ENCODE measurements around the gene FURIN.
"Not testable (repeated sequence)": the region's sequence is repeated elsewhere in the genome, so short reads cannot be mapped to it uniquely, and the experiment has no call there.

The FURIN gene

GRCh38 chr15:90868261-90868689, at the start of gene FURIN:
Gene FURIN (plus strand): TSS chr15:90868588. CDS start chr15:90875741, 7,153 bp downstream.
- no peak for DNase-seq

GRCh38 chr15:90819390-90819789, 49.0 kb upstream of the FURIN start:
- no peak for DNase-seq

GRCh38 chr15:90819850-90820249, 48.5 kb upstream of the FURIN start:
- DNase-seq: no peak

- DNase-seq: no peak
These were observed 47.9 kb upstream of the FURIN start for GRCh38 chr15:90820481-90820880.

- DNase-seq: no peak
These were observed 46.0 kb upstream of the FURIN start for GRCh38 chr15:90822204-90822955.

GRCh38 chr15:90823455-90823974, 44.9 kb upstream of the FURIN start:
- DNase-seq: no peak

- not testable (repeated sequence) for DNase-seq
These were observed 43.1 kb upstream of the FURIN start for GRCh38 chr15:90825115-90825899.

GRCh38 chr15:90826206-90826885, 42.0 kb upstream of the FURIN start:
- DNase-seq: not testable (repeated sequence)

- no peak for DNase-seq
These were observed 41.4 kb upstream of the FURIN start for GRCh38 chr15:90826886-90827435.

GRCh38 chr15:90828111-90828510, 40.3 kb upstream of the FURIN start:
- DNase-seq: no peak

- DNase-seq: no peak
These were observed 39.3 kb upstream of the FURIN start for GRCh38 chr15:90829126-90829525.

GRCh38 chr15:90829942-90830440, 38.4 kb upstream of the FURIN start:
- peak; percentile 37 to 52 for DNase-seq

- no peak for DNase-seq
These were observed 33.8 kb upstream of the FURIN start for GRCh38 chr15:90834626-90835025.

- no peak for DNase-seq
These were observed 32.0 kb upstream of the FURIN start for GRCh38 chr15:90836296-90836871.

- DNase-seq: no peak
These were observed 31.3 kb upstream of the FURIN start for GRCh38 chr15:90837094-90837493.

GRCh38 chr15:90838139-90838538, 30.2 kb upstream of the FURIN start:
- DNase-seq: peak in 1 of 2 donors; percentile 89

- DNase-seq: no peak
These were observed 29.8 kb upstream of the FURIN start for GRCh38 chr15:90838544-90838943.

- DNase-seq: peak; percentile 50 to 64
These were observed 29.0 kb upstream of the FURIN start for GRCh38 chr15:90839187-90840071.

- DNase-seq: no peak
These were observed 28.1 kb upstream of the FURIN start for GRCh38 chr15:90840157-90840855.

GRCh38 chr15:90840954-90841353, 27.4 kb upstream of the FURIN start:
- DNase-seq: no peak

GRCh38 chr15:90844696-90845095, 23.7 kb upstream of the FURIN start:
- no peak for DNase-seq

All from bone marrow (tissue), 2 donors.